Activated CD8-positive, alpha-beta memory T cell treated with anti-CD3 and anti-CD28 coated beads, Interleukin-2, amount 50 U/mL, for 48 hours (primary cell): ENCODE data around the gene C1QTNF2.

Source experiments
- DNase-seq: peaks from one replicate; pipeline ENCODE4 v3.0.0-alpha.2; 2020

C1QTNF2 gene, protein sequence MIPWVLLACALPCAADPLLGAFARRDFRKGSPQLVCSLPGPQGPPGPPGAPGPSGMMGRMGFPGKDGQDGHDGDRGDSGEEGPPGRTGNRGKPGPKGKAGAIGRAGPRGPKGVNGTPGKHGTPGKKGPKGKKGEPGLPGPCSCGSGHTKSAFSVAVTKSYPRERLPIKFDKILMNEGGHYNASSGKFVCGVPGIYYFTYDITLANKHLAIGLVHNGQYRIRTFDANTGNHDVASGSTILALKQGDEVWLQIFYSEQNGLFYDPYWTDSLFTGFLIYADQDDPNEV

DNA sequence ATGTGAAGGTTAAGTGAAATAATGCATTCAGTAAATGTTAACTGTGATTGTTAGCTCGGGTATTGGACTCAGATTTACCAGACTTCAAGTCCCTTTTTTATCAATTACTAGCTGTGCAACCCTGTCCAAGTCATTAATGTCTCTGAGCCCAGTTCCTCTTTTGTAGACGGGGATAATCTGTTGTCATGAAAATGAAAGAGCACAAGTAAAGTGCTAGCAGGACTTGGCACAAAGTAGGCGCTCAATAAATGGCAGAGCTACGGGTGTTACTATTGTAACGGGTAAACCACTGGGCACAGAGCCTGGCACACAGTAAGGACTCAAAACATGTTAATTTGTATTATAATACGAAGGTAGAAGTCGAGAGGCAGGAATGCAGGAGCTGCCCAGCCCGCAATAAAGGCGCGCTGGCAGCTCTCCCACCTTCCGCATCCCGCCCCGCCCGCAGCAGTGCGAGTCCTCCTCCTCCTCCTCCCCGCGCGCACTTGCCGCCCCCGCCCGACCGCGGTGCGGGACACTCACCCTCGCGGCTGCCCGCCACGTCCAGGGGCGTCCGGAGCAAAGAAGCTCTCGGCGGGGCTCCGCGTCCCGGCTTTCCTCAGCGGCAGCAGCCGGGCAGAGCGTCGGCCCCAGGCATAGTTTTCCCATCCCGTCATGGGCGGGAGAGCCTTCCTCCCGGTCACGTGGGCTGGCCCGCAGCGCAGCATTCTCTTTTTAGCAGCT lies at the start of gene C1QTNF2:
C1QTNF2 (minus strand) TSS at position 637 of the 723 bp plus-strand sequence. CDS start 15,615 bp downstream, outside the sequence.
- no peak for DNase-seq

DNA sequence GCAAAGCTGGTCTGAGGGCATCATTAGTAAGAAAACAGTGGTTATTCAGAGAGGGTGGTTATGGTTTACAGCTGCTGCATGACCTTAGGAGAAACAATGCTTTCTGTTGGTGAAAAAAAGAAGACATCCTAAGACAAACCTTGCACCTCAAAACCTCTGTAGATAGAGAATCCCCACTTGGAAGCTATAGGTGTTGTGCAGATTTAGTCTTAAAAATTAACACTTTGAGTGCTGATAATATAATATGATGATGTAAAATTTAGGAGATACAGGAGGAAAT lies 49.8 kb upstream of the C1QTNF2 start:
- no peak for DNase-seq

DNA sequence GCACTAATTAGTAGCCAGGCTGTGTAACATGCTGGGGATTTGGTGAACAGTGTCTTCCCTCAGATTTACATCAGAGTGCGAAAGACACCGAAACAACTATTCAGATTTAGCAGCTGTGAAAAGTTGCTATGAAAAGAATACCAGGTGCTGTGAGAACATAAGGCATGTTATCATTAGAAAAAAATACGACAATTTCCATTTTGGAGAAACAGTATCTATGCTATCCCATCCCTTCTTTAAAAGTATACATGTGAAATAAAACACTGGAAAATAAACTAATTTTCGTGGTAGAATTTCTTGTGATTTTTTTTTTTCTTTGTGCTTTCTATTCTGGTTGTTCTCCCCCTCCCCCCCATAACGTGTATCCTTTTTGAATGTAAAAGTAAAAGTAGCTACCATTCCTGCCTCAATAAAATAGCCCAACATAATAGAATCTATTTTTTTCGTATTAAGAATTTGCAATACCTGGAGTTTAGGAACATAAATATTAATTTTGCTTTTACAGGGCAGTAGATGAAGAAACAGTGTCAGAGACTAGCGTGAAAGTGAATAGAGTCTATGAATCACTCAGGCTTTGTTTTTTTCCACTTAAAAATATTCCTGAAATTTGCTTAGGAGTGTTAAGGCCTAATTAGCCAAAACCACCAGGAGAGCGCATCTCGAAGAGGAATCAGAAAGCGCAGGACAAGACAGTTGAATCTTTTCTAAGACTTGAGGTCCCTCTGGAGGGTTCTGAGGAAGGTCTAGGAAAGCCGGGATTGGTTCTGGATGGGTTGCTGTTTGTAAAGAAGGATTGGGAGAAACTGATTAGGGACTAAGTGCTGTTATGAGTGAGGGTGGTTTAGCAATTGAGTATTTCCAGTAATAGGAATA lies 49.3 kb upstream of the C1QTNF2 start:
- DNase-seq: no peak

DNA sequence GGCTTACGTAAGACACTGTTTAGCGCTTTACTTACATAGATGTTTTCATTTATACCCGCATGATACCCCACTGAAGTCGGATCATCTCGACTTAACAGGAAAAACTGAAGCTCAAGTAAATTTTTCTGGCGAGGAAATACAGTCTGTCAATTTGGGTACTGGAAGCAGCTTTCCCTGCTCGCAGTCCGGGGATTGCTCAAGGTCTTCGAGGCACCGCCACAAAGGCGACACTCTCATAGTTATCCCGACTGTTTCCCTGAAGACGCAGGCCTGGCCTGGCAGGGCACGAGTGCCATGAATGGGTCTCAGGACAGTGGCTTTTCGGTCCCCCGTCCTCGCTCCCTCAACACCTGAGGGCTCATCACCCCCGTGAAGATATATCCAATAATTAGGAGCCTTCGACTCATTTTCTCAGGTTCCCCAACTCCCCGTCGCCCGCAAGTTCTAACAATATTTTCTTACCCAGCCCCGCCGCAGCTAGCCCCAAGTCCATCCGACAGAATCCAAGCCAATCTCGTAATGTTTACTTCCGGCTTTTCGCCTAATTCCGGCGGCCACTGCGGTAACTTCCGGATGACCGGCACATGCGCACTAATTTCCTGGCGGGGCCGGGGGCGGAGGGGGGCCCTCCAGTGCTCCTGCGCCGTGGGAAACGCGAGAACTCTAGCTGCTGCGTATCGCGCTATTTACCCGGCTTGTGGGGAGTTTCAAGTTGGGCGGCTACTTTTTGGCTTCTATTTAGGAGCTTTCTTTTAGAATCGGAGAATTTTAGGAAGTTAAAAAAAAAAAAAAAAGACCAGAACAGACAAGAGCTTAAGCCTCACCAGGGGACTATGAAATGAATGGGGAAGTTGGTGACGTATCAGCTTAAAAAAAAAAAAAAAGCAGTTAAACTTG lies 48.4 kb upstream of the C1QTNF2 start, which contains the start of gene SLU7:
SLU7 (minus strand) TSS at position 521 of the 897 bp plus-strand sequence. CDS start 3,787 bp downstream, outside the sequence.
- peak; percentile 94 for DNase-seq

DNA sequence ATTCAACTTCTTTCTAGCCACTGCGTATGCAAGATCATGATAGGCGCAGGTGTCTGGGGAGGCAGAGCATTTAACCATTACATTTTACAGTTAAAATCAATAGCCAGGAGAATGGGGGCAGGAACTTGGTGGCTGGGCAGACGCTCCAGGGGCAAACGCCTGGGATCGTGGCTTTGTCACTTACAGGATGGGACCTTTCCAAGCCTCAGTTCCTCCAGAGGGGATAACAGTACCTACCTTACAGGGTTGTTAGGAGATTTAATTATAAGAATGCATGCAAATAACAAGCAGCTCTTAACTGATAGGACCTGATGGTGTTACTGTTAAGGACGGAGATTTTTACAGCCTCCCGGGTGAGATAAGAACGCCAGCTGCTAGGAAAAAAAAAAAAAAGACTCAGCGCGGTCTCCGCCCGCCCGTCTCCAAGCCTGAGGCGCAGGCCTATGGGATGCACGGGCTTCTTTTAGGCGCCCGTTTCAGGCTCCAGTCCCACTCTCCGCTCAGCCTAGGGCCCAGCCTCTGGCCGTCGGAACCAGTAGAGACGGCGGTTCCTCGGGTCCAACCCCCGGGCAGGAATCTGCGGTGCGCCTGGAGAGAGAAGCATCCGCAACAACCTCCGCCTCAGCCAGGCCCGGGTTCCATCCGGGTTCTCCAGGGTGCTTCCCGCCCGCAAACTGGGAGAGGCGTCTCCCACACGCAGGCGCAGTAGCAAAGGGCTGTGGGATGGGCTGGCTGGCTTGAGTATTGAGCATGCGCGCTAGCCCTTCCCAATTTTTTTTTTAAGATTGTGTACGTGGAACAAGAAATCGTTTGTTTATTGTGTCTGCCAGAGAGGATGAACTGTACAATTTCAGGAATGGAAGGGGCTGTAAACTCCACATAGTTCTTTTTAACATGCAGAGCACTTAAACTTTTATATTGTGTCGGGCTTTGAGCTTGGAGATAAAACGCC lies 29.3 kb upstream of the C1QTNF2 start, which contains the start of gene FAM200C:
FAM200C (minus strand) TSS at position 653 of the 952 bp plus-strand sequence. CDS start 4,564 bp downstream, outside the sequence.
- peak; percentile 83 for DNase-seq

DNA sequence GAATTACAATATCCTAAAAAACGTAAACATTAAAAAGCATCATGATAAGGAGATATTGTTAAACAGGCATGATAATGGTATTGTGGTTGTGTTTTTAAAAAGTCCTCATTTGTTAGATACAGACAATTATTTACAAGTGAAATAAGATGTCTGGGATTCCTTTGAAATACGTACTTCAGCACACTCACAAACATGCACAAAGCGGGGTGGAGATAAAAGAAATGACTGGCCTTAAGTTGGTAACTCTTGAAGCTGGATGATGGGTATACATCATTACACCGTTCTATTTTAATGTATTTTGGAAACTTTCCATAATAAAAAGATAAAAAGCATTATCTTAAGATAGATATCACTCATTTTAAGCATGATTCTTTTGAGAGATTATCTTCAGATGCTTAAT lies 28.4 kb upstream of the C1QTNF2 start:
- DNase-seq: no peak

DNA sequence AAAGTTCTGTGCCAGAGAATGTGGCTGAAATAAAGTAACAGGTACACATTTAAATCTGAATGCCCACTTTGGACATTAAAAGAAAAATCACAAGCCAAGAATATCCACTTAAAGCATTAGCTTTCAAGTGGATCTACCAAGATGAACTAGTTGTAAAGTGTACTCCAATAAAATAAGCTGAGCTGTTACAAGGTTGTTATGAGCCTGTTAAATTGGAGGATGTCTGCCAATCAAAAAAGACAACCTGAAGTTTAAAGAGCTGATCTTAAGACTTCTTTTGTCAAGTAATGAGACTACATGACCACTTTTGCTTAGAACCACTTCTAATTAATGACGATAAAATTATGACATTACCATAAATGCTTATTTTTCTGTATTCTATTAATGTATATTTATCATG lies 27.1 kb upstream of the C1QTNF2 start:
- DNase-seq: no peak

DNA sequence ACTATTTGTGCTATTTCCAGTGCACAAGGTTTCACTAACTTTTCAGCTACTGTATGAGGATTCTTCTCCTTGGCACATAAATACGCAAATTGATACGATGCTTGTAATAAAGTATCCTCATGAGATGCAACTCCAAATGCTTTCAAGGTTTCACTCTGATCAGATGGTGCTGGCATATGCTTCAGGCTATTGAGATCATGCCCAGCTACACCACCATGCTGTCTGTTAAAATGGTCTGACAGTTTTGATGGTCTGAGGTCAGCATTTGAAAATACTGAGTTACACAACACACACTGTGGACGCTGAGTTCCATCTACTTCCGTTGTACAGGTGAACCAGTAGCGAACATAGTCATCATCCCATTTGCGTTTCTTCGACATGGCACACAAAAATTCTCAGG lies 24.7 kb upstream of the C1QTNF2 start:
- no peak for DNase-seq

DNA sequence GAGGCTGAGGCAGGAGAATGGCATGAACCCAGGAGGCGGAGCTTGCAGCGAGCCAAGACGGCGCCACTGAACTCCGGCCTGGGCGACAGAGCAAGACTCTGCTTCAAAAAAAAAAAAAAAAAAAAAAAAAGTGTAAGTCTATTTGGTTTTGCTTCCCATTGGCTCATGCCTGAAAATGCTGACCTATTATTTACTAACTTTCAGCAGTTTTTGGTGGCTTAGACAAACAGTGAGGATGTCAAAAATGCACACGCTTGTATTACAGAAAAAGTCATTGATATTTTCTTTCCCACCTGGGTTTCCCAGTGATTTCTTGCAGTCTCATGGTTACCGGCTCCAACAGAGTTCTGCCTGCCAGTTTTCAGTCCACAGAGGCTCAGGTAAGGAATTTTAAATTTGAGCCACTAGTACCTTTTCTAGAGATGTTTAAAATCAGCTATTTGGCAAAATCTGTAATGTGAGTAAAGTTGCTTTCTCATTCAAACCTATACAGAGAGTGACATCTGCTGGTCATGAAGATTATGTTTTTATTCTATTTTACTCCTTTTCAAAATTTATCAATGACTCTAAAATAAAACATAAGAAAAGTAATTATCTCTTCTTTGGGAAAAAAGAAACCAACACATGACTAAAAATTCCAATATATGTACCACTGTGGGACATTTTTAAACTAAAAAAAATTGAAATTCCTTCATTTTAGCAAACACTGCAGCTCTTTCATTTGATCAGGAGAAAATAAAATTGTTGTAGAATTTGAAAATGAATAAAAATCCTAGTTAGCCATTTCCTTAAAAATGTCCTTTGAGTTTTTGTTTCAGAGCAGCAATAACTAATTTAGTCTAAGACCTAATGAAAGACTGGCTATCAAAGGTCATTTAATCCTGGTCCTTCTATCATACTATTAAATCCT lies 20.6 kb upstream of the C1QTNF2 start:
- DNase-seq: no peak

DNA sequence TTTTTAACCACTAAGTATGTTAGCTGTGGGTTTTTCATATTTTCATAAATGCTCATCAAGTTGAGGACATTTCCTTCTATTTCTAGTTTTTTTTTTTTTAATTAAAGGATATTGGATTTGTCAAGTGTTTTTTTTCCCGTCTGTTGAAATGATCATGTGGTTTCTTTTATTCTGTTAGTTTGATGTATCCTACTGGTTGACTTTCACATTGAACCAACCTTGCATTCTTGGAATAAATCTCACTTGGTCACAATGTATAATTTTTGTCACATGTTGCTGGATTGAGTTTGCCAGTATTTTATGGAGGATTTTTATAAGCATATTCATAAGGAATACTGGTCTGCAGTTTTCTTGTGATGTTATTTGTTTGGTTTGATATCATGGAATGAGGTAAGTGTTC lies 17.0 kb upstream of the C1QTNF2 start:
- DNase-seq: no peak

DNA sequence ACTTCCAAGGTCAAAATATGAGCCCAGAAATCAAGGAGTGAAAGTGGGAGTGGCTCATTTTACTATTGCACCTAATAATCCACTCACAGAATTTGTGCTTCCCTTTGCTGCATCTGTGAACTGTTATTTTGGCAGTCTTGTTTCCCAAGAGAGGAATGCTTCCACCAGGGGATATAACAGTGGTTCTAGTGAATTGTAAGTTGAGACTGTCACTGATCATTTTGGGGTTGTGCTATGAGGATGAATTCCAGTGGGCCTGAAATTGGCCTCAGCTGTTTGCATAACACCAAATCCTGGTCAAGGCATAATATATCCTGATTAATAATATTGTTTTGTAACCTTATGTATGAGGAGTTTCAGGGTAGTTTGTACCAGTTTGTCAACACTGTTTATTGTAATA lies 15.1 kb upstream of the C1QTNF2 start:
- DNase-seq: no peak

DNA sequence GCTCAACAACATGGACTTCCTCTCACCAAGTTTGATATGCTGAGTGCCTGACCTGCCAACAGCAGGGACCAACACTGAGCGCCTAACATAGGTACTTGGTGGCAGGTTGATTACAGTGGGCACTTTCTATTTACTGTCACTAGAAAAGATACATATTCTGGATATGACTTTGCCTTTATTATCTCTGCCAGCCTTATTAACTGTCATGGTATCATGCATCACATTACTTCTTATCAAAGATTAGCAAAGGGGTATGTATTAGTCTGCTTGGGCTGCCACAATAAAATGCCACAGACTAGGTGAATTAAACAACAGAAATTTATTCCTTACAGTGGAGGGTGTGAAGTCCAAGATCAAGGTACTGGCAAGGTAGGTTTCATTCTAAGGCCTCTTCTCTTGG lies 14.3 kb upstream of the C1QTNF2 start:
- no peak for DNase-seq

DNA sequence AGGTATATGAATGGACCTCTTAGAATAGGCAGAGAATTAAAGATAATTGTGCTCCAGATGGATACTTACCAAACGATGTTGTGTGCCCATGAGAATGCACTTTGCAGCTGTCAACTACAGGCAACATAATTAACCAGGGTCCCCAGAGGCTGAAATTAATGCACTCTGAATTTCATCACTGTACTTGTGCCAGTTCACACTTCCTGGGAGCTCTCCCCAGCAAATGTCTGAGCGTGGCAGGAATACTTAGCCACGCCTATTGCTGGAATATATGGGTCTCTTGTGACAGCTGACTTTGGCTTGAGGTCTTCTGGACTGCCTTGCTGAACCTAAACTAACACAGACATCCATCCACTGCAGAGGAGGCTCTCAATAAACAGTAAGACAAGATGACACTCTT lies 11.9 kb upstream of the C1QTNF2 start:
- DNase-seq: no peak

DNA sequence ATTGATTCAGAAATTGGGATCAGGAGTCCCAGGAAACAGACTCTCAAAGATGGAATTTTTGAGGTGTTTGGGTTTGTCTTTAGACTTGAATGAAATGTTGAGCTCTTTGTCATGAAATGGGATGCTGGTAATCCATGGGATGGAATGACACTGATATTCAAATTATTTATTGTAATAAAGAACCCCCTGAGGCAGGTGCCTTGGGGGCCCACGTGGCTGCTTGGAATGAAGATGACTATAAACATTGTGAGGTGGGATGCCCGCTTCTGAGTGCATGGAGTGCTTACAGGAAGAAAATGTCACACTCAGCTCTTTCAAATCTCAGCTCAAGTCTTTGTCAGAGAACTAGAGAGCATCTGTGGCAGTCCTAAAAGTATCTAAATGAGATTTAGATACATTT lies 9.6 kb upstream of the C1QTNF2 start:
- DNase-seq: no peak

DNA sequence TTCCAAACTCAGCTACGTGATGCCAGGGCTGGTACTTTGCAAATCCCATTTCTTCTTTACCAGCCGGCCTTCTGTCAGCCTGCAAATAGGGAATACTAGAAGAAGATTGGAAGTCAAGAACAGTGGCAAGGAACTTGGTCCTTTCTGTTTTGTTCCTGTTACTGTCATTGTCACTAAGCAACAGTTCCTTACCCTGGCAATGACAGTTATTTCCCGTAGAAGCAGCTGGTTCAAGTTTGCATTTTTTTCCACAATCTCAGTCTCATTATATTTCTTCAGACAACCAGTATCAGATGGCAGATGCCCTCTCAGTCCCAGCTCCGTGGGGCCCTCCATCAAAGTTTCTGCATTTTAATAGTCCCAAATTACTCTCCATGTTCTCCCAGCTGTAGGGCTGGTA lies 9.1 kb upstream of the C1QTNF2 start:
- DNase-seq: no peak

DNA sequence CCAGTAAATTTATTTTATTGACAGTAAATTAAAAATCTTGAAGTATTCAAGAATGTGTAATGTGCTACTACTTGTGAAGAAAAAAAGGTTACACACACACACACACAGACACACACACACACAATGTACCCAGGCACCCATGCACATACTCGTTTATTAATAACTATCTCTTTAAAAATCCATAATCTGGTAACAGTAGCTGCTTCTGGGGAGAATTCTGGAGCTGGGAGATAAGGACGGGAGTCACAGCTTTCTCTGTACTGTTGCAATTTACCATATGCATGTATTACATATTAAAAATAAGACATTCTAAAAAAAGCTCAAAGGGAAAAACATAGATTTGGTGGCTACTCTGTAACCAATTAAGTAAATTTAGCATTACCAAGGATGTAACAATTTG lies 7.9 kb upstream of the C1QTNF2 start:
- DNase-seq: no peak

DNA sequence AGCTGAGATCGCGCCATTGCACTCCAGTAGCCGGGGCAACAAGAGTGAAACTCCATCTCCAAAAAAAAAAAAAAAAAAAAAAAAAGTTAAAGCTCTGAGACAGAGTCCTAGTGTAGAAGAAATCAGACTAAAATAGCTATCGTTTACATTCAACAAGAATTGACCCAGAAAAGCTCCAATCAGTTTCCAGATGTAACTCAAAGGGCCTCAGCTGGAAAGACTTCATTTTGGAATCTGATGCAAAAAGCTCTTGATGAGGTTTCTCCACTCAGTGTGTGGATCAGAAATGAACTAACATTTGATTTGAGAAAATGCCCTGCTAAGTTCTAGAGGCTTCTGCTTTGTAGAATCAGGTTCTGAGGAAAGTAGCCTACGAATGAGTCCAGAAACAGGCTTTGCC lies 7.2 kb upstream of the C1QTNF2 start:
- no peak for DNase-seq

DNA sequence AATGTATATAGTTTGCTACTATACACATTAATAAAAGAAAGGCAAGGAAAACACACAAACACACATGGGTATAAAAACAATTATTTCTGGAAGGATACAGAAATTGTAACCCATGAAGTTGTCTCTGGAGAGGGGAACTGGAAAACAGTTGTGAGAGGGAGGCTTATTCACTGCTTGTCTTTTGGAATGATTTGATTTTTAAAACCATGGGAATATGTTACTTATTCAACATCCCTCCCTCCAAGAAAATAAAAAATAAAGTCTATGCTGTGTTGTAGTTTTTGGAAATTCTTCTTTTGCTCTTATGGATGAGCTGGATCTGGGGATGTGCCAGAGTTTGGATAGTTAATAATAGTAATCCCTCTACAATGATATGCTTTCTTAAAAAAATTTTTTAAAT lies 6.0 kb upstream of the C1QTNF2 start:
- no peak for DNase-seq

DNA sequence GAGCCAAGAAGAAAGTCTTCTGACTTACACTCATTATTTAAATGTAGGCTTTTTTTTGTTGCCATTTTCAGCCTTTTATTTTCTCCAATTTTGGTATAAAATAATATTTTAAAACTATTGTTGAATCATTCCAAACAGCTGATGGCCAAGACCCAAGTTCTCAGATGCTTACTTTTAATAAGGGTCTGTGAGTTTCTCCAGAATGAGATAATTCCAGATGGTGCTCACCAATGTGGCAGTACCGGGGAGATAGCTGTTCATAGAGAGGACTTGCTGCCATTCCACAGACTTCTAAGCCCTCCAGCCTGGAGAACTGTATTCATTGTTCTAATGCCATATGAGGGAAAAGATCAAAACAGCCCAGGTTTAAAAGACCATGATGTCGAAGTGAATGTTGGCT lies 5.3 kb upstream of the C1QTNF2 start:
- no peak for DNase-seq

DNA sequence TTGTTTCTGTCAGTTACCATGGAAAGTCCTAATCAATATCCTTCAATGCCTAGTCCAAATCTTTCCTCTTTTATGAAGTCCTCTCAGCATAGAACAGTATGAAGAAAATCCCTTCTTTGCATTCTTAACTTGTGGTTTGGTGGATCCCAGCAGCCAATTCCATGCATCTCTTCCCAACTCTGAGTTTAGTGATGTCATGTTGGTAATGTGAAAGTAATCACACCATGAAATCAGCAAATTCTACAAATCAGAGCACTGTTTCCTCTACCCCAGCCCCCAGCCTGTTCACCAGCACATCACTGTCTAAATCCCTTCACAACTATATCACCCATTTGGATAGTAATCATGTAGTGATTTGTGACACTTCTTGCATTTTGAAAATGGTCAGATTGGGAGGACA lies 4.7 kb upstream of the C1QTNF2 start:
- no peak for DNase-seq
